HG03045 (cell line): ENCODE results near the gene TMEM145.
"Not testable (repeated sequence)": the region's sequence is repeated elsewhere in the genome, so short reads cannot be mapped to it uniquely, and the experiment has no call there.

Experiments
- ATAC-seq: cut with Tn5 transposase; IDR thresholded peaks from one replicate; pipeline ENCODE4 v1.9.1; 2021; ENCODE audit warnings: mild to moderate bottlenecking, moderate library complexity; ENCODE audit not compliant: unreplicated experiment

TMEM145 gene

DNA sequence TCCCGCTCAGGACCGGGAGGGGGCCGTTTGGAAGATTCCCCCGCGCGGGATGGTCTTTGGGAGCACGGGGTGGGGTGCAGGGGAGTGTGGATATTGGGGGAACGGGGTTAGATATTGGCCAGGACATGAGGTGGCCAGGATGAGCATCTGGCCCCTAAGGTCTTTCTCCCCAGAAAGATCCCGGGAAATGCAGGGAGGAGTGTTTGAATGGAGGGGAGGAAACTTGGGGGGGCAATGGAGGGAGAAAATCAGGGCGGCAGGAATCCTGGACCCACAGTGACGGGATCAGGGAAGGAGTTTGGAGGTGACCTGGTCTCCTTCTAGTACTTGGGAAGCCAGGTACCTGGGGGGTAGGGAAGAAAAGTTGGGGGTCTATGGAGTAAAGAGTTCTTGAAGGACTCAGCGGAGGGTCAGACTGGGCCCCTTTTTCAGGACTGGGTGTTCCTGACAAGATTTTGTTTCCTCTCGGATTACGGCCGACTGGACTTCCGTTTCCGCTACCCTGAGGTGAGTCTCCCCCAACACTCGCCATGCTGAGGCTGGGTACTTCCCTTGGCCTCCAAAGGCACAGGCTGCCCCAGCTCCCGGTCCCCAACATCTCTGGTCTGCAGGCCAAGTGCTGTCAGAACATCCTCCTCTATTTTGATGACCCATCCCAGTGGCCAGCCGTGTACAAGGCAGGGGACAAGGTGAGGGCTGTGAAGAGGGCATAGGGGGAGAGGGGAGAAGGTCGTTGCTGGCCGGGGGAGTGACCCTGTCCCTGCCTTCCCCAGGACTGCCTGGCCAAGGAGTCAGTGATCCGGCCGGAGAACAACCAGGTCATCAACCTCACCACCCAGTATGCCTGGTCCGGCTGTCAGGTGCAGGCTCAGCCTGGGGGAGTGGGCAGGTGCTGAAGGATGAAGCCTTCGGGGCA lies 989 bp downstream of the TMEM145 start:
- ATAC-seq: no peak

- no peak for ATAC-seq
Observed at GRCh38 chr19:42315024-42315423, 1.9 kb downstream of the TMEM145 start.

DNA sequence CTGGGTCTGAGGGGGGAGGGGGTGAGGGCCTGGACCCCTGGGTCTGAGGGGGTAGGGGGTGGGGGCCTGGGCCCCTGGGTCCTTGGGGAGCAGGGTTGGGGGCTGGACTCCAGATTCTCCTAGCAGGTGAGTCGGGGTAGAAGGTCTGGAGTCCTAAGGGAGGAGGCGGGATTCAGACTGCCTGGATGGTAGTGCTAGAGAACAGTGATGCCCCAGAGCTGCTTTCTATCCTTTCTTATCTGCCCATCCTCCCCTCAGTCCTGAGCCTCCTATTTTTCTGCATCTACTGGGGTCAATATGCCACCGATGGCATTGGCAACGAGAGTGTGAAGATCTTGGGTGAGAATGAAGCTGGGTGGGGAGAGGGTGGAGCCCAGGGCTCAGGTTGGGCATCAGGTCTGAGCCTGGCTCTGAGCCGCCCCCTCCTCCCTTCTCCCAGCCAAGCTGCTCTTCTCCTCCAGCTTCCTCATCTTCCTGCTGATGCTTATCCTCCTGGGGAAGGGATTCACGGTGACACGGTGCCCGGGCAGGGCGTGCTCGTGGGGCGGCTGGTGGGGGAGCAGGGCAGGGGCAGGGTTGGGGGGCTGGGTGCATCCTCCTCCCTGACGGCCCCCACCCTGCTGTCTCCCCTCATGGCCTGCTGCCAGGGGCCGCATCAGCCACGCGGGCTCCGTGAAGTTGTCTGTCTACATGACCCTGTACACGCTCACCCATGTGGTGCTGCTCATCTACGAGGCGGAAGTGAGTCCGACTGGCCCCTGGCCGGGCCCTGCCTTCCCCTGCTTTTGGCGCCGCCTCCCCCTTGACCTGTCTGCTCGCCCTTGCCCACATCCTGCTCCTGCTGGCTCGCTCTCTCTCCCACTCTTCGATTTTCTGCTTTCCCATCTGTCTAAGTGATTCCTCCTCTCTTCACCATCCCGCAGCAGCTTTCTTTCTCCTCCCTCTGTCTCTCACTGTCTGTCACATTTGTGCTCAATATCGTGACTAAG lies 3.4 kb downstream of the TMEM145 start:
- ATAC-seq: peak; percentile 47

DNA sequence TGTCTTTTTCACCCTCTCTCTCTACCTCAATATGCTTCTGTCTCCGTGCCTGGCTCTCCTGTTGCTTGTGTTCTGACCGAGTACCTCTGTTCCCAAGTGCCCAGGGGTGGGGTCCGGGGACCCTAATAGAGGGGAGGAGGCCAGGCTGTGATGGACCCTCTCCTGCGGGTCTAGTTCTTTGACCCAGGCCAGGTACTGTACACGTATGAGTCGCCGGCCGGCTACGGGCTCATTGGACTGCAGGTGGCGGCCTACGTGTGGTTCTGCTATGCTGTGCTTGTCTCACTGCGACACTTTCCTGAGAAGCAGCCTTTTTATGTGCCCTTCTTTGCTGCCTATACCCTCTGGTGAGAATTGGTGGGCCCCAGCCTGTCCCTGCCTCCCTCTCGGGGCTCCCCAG lies 4.4 kb downstream of the TMEM145 start:
- ATAC-seq: no peak

DNA sequence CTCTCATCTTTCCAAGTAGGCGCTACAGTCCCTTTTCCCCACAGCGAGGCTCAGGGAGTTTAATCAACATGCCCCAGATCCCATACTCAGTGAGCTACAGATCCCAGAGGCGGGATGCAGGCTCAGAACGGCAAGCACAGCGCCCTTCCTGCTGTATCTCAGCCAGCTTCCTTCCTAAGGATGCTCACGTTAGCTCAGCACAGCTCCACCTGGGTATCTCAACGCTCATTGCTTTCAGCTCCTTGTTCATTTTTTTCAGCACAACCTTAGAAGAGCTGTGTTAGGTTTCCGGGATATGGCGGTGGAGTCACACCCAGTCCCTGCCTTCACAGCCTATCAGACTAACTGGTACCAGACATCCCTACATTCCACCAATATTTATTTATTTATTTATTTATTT lies 9.2 kb downstream of the TMEM145 start:
- no peak for ATAC-seq

GRCh38 chr19:42323473-42323851 lies 10.4 kb downstream of the TMEM145 start:
- no peak for ATAC-seq

DNA sequence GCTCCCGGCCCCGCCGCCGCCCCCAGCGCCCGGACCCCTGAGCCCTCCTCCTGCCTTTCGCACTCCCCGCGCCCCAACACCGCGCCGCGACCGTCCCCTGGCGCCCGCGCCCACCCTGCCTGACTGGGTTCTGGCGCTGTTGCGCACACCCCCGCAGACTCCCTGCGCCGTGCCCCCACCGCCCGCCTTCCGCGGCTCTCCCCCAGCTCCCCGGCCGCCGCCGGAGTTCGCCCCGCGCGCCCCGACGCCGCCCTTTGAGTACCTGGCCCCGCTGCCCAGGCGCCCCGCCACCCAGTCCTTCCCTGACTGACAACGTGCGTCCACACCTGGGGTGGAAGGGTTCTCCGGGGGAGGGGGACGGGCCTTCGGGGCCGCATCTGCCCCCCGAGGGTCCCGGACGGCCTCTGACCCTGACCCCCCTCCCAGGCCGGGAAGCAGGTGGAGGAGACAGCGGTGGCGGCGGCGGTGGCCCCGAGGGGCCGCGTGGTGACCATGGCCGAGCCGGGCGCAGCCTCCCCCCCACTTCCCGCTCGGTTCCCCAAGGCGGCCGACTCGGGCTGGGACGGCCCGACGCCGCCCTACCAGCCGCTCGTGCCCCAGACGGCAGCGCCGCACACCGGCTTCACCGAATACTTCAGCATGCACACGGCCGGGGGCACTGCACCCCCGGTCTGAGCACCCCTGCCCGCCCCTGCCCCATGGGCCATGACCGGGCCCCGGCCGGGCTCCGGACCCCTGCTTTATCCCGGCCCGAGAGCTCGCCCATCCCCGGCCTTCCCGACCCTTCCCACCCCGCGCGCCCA lies 10.9 kb downstream of the TMEM145 start:
- no peak for ATAC-seq

GRCh38 chr19:42324655-42325307 lies 11.7 kb downstream of the TMEM145 start:
- ATAC-seq: no peak

GRCh38 chr19:42325308-42325895 lies 12.3 kb downstream of the TMEM145 start, which contains the start of gene MEGF8:
MEGF8 (plus strand) TSS chr19:42325635; CDS start chr19:42326244, 609 bp downstream.
- ATAC-seq: peak; percentile 88

DNA sequence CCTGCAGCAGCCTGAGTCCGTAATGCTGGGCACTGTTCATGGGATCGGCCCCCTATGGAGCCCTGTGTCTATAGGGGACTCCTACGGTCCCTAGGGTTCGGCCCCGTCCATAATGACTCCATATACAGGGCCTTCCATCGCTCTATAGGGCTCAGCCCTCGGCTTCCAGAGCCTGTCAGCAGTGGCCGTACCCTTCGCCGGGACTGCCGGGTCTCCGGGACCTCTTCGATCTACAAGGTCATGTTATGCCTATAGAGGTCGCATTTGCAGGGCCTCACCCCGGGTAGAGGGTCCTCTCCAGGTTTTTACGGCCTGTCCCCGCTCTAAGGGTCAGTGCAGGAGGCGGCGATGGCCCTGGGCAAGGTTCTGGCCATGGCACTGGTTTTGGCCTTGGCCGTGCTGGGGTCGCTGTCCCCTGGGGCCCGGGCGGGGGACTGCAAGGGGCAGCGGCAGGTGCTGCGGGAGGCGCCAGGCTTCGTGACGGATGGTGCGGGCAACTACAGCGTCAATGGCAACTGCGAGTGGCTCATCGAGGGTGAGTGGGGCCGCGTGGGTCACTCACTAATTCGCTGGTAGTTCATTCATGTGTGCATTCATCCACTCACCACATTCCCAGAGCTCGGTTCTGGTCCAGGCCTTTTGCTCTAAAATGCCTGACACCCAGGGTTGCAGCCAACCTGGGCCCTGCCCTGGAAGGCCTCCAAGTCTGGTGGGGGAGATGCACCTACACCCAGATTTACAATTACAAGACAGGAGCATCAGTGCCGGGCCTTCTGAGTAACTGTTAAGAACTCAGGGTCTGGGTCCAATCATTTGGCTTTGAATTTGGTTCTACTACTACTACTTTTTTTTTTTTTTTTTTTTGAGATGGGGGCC lies 13.0 kb downstream of the TMEM145 start:
- ATAC-seq: peak; percentile 10

GRCh38 chr19:42326969-42327368 lies 13.9 kb downstream of the TMEM145 start:
- ATAC-seq: no peak

DNA sequence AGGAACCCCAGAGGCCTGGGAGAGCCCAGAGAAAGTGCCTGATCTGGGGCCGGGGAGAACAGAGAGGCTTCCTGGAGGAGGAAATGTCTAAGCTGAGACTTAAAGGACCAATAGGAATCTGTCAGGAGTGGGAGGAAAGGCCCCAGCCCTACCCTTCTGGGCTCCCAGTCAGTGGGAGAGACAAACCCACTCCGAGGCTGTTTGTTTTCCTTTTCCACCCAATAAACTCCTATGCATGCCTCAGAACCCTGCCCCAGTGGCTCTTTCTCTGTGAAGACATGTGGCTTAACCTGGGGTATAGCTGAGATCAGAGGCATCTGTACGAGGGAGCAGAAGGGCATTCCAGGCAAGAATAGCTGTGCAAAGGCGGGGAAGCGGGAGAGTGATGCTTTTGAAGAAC lies 14.3 kb downstream of the TMEM145 start:
- no peak for ATAC-seq

DNA sequence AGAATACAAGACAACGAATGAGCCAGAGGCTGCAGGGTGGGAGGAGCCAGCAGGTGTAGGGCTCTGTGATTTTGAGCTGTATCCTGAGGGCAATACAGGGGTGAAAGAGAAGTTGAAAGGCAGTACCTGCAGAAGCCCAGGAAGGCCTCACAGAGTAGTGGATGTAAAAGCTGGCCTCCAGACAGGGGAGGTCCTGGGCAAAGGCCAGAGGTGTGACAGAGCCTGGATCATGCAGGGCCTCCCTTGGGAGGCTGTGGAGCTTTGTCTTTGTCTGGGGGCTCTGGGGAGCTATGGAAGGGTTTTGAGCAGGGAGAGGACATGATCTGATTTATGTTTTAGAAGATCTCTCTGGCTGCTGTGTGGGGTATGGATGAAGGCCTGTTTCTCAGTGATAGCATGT lies 15.0 kb downstream of the TMEM145 start:
- ATAC-seq: no peak

DNA sequence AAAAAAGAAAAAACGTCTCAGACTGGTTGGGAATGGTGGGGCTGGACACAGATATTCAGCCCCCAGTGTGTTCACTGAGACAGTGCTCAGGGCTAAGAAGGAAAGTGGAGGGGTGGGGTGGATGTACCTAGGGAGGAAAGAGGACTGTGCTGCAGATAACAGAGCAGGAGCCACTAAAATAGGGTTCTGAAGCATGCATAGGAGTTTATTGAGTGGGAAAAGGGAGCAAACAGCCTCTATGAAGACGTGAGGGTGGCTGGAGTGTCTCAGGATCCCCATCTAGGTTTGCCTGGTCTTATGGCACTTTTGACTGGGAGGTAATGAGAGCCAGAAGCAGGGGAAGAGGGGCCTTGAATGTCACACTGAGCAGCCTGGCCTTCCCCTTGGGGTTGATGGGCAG lies 15.7 kb downstream of the TMEM145 start:
- ATAC-seq: no peak

GRCh38 chr19:42330241-42330711 lies 17.2 kb downstream of the TMEM145 start:
- no peak for ATAC-seq

GRCh38 chr19:42331333-42331732 lies 18.2 kb downstream of the TMEM145 start:
- not testable (repeated sequence) for ATAC-seq

DNA sequence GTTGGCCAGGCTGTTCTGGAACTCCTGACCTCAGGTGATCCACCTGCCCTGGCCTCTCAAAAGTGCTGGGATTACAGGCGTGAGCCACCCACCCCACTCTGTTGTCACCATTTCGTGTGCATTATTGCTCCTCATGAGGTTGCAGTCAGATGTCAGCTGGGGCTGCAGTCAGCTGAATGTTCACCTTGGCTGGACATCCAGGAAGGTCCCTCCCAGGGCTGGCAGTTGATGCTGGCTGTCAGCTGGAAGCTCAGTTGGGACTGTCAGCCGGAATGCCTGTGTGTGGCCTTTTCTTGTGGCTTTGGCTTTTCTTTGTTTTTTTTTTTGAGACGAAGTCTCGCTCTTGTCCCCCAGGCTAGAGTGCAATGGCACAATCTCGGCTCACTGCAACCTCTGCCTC lies 18.9 kb downstream of the TMEM145 start:
- no peak for ATAC-seq

DNA sequence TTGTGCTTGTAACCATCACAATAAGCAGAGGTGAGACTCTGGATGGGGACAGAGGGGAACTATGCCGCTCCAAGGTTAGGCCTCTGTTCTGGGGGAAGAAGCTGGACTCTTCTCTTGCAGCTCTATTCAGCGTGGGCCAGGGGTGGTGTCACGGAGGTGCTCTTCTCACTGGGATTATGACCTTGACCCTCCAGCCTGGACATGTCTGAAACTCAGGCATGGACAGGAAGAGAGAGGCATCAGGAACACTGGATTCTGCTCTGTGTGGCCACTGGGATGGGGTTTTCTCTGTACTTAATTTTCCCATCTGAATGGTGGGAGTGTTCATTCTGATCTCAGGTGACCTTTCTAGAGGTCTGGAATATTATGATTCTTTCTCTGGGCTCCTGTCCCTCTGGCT lies 19.9 kb downstream of the TMEM145 start:
- no peak for ATAC-seq
